ENCODE measurements around the gene CACNA2D3. TPM values are rescaled to one million over a fixed set of nuclear protein-coding genes. Genes with fewer than 3 reads are reported as not detected.

Gene CACNA2D3
- total and polyA plus RNA-seq, 2 donors from 2014 or later = 5.7 to 11.2 TPM

- H3K4me1 ChIP-seq (ENCODE audit: control insufficient read depth in 2 of 3, insufficient read depth in 2 of 3, low read depth in 1 of 3, low read length in 3 of 3) = no peaks in the 10 kb centered on the region
- TF ChIP-seq CTCF (IDR thresholded peaks at IDR 0.05; ENCODE audit: borderline replicate concordance, extremely low read depth, insufficient read depth) = no peak
- no peak overlapping the region for H3K27ac ChIP-seq (ENCODE audit: low read depth in 2 of 2, low read length in 2 of 2)
- H3K27me3 ChIP-seq (ENCODE audit: control insufficient read depth, insufficient read depth, low read length) = no peaks in the 10 kb centered on the region
- DNase-seq (no peak), FAIRE-seq (no peak)
- H3K36me3 ChIP-seq (ENCODE audit: control insufficient read depth in 2 of 3, insufficient read depth in 3 of 3, low read length in 3 of 3) = no peaks in the 10 kb centered on the region
- H3K4me3 ChIP-seq (ENCODE audit: low read length in 3 of 3) = no peak overlapping the region
- no peaks in the 10 kb centered on the region for H3K9me3 ChIP-seq (ENCODE audit: control insufficient read depth in 2 of 3, insufficient read depth in 1 of 3, low read length in 3 of 3)
- intact Hi-C loops (cut with DNase I) = no loop called here
- no peak overlapping the region for H3K9ac ChIP-seq (ENCODE audit: low read length in 3 of 3)
Observed at GRCh38 chr3:54861248-54862067, 739.1 kb downstream of the CACNA2D3 start.

- Histone ChIP-seq H3K27ac (ENCODE audit: low read depth in 2 of 2, low read length in 2 of 2) (no peak overlapping the region), H3K27me3 (ENCODE audit: control insufficient read depth, insufficient read depth, low read length) (no peaks in the 10 kb centered on the region), H3K36me3 (ENCODE audit: control insufficient read depth in 2 of 3, insufficient read depth in 3 of 3, low read length in 3 of 3) (no peaks in the 10 kb centered on the region), H3K9me3 (ENCODE audit: control insufficient read depth in 2 of 3, insufficient read depth in 1 of 3, low read length in 3 of 3) (no peaks in the 10 kb centered on the region), H3K4me3 (ENCODE audit: low read length in 3 of 3) (no peak overlapping the region), H3K9ac (ENCODE audit: low read length in 3 of 3) (no peak overlapping the region), H3K4me1 (ENCODE audit: control insufficient read depth in 2 of 3, insufficient read depth in 2 of 3, low read depth in 1 of 3, low read length in 3 of 3) (no peaks in the 10 kb centered on the region)
- no peak for TF ChIP-seq CTCF (IDR thresholded peaks at IDR 0.05; ENCODE audit: borderline replicate concordance, extremely low read depth, insufficient read depth)
- DNase-seq (no peak), FAIRE-seq (no peak)
- intact Hi-C loops (cut with DNase I) = no loop called here
Observed at GRCh38 chr3:54862526-54862925, 740.2 kb downstream of the CACNA2D3 start.

GRCh38 chr3:54863366-54863765 lies 741.0 kb downstream of the CACNA2D3 start:
- intact Hi-C loops (cut with DNase I) = no loop called here
- DNase-seq (no peak), FAIRE-seq (no peak)
- Histone ChIP-seq H3K9ac (ENCODE audit: low read length in 3 of 3) (no peak overlapping the region), H3K27me3 (ENCODE audit: control insufficient read depth, insufficient read depth, low read length) (no peaks in the 10 kb centered on the region), H3K27ac (ENCODE audit: low read depth in 2 of 2, low read length in 2 of 2) (no peak overlapping the region), H3K4me3 (ENCODE audit: low read length in 3 of 3) (no peak overlapping the region), H3K36me3 (ENCODE audit: control insufficient read depth in 2 of 3, insufficient read depth in 3 of 3, low read length in 3 of 3) (no peaks in the 10 kb centered on the region), H3K9me3 (ENCODE audit: control insufficient read depth in 2 of 3, insufficient read depth in 1 of 3, low read length in 3 of 3) (no peaks in the 10 kb centered on the region), H3K4me1 (ENCODE audit: control insufficient read depth in 2 of 3, insufficient read depth in 2 of 3, low read depth in 1 of 3, low read length in 3 of 3) (no peaks in the 10 kb centered on the region)
- no peak for TF ChIP-seq CTCF (IDR thresholded peaks at IDR 0.05; ENCODE audit: borderline replicate concordance, extremely low read depth, insufficient read depth)

Data from kidney (tissue), 14 donors.